ENCODE data around the gene KIF12. TPM values are rescaled to one million over a fixed set of nuclear protein-coding genes. Genes with fewer than 3 reads are reported as not detected.

KIF12 gene
- 0.27 and 0.56 TPM in 2 replicates for polyA plus RNA-seq (2013)

- Histone ChIP-seq H3K14ac (ENCODE audit: low read length) (no peak within 1 kb of the TSS), H4K91ac (ENCODE audit: low read depth, low read length) (no peak within 1 kb of the TSS), H2AFZ (ENCODE audit: insufficient read depth, low read length, poor library complexity) (peak within 1 kb of the TSS; percentile 39), H3K4me3 (ENCODE audit: low read depth, low read length) (peak within 1 kb of the TSS; percentile 64), H3K4me2 (ENCODE audit: low read length) (peak within 1 kb of the TSS; percentile 58), H2BK12ac (ENCODE audit: low read length) (no peak within 1 kb of the TSS), H3K4ac (ENCODE audit: low read depth, low read length) (no peak within 1 kb of the TSS), H4K8ac (ENCODE audit: low read depth, low read length) (no peak within 1 kb of the TSS), H3K9me3 (ENCODE audit: insufficient read depth, low read depth, low read length) (peaks cover 6% of the 10 kb centered on the region), H3K18ac (ENCODE audit: low read length) (no peak within 1 kb of the TSS), H2BK5ac (ENCODE audit: low read depth, low read length, poor library complexity) (no peak within 1 kb of the TSS), H3K4me1 (ENCODE audit: control insufficient read depth in 1 of 2, insufficient read depth in 2 of 2, low read length in 2 of 2) (peaks cover 0 to 2% of the 10 kb centered on the region in 2 experiments), H3K36me3 (ENCODE audit: control insufficient read depth in 1 of 2, insufficient read depth in 2 of 2, low read length in 2 of 2) (no peaks in the 10 kb centered on the region), H3K27me3 (ENCODE audit: insufficient read depth, low read length) (peaks cover 11% of the 10 kb centered on the region), H3K9ac (ENCODE audit: low read length) (no peak within 1 kb of the TSS), H2AK5ac (ENCODE audit: low read length) (no peak within 1 kb of the TSS), H3K27ac (ENCODE audit: low read depth, low read length) (no peak within 1 kb of the TSS), H3K79me1 (ENCODE audit: low read length) (no peaks in the 10 kb centered on the region), H4K12ac (ENCODE audit: low read depth, low read length) (no peak within 1 kb of the TSS), H3K79me2 (ENCODE audit: control insufficient read depth, insufficient read depth, low read length, poor library complexity) (no peaks in the 10 kb centered on the region), H2BK120ac (ENCODE audit: insufficient read depth, low read length, poor library complexity) (no peak within 1 kb of the TSS), H3K23ac (ENCODE audit: low read length) (no peak within 1 kb of the TSS)
- DNase-seq: peak; percentile 54 to 73
- no CpG with 5 or more reads among the region's 32 CpGs for WGBS (ENCODE audit: extremely low coverage, insufficient coverage, insufficient read length)
These were observed at the start of gene KIF12 for GRCh38 chr9:114098936-114099668. KIF12 (minus strand) TSS chr9:114099292; CDS start chr9:114099276, 16 bp downstream.

GRCh38 chr9:114146735-114147134 lies 47.6 kb upstream of the KIF12 start:
- Histone ChIP-seq H4K8ac (ENCODE audit: low read depth, low read length) (no peak overlapping the region), H3K27me3 (ENCODE audit: insufficient read depth, low read length) (peaks cover 3% of the 10 kb centered on the region), H3K36me3 (ENCODE audit: control insufficient read depth in 1 of 2, insufficient read depth in 2 of 2, low read length in 2 of 2) (no peaks in the 10 kb centered on the region), H4K91ac (ENCODE audit: low read depth, low read length) (no peak overlapping the region), H3K27ac (ENCODE audit: low read depth, low read length) (no peak overlapping the region), H2AK5ac (ENCODE audit: low read length) (no peak overlapping the region), H3K4ac (ENCODE audit: low read depth, low read length) (no peak overlapping the region), H2AFZ (ENCODE audit: insufficient read depth, low read length, poor library complexity) (no peak overlapping the region), H2BK5ac (ENCODE audit: low read depth, low read length, poor library complexity) (no peak overlapping the region), H3K14ac (ENCODE audit: low read length) (no peak overlapping the region), H3K4me3 (ENCODE audit: low read depth, low read length) (no peak overlapping the region), H3K9me3 (ENCODE audit: insufficient read depth, low read depth, low read length) (peaks cover 2% of the 10 kb centered on the region), H3K9ac (ENCODE audit: low read length) (no peak overlapping the region), H3K79me1 (ENCODE audit: low read length) (peaks cover 3% of the 10 kb centered on the region), H2BK120ac (ENCODE audit: insufficient read depth, low read length, poor library complexity) (no peak overlapping the region), H3K18ac (ENCODE audit: low read length) (no peak overlapping the region), H3K23ac (ENCODE audit: low read length) (no peak overlapping the region), H3K4me2 (ENCODE audit: low read length) (no peak overlapping the region), H2BK12ac (ENCODE audit: low read length) (no peak overlapping the region), H3K4me1 (ENCODE audit: control insufficient read depth in 1 of 2, insufficient read depth in 2 of 2, low read length in 2 of 2) (peaks cover 9 to 11% of the 10 kb centered on the region in 2 experiments), H3K79me2 (ENCODE audit: control insufficient read depth, insufficient read depth, low read length, poor library complexity) (no peaks in the 10 kb centered on the region), H4K12ac (ENCODE audit: low read depth, low read length) (no peak overlapping the region)
- no CpG with 5 or more reads among the region's 6 CpGs for WGBS (ENCODE audit: extremely low coverage, insufficient coverage, insufficient read length)
- DNase-seq: no peak

GRCh38 chr9:114143234-114143633 lies 44.1 kb upstream of the KIF12 start:
- Histone ChIP-seq H2BK120ac (ENCODE audit: insufficient read depth, low read length, poor library complexity) (no peak overlapping the region), H3K79me1 (ENCODE audit: low read length) (no peaks in the 10 kb centered on the region), H3K4ac (ENCODE audit: low read depth, low read length) (no peak overlapping the region), H3K4me3 (ENCODE audit: low read depth, low read length) (no peak overlapping the region), H3K9ac (ENCODE audit: low read length) (no peak overlapping the region), H2AFZ (ENCODE audit: insufficient read depth, low read length, poor library complexity) (no peak overlapping the region), H2BK12ac (ENCODE audit: low read length) (no peak overlapping the region), H3K27me3 (ENCODE audit: insufficient read depth, low read length) (peaks cover 3% of the 10 kb centered on the region), H3K18ac (ENCODE audit: low read length) (no peak overlapping the region), H3K79me2 (ENCODE audit: control insufficient read depth, insufficient read depth, low read length, poor library complexity) (no peaks in the 10 kb centered on the region), H2AK5ac (ENCODE audit: low read length) (no peak overlapping the region), H3K14ac (ENCODE audit: low read length) (no peak overlapping the region), H3K9me3 (ENCODE audit: insufficient read depth, low read depth, low read length) (peaks cover 2% of the 10 kb centered on the region), H3K23ac (ENCODE audit: low read length) (no peak overlapping the region), H4K12ac (ENCODE audit: low read depth, low read length) (no peak overlapping the region), H4K8ac (ENCODE audit: low read depth, low read length) (no peak overlapping the region), H3K27ac (ENCODE audit: low read depth, low read length) (no peak overlapping the region), H3K4me2 (ENCODE audit: low read length) (no peak overlapping the region), H3K4me1 (ENCODE audit: control insufficient read depth in 1 of 2, insufficient read depth in 2 of 2, low read length in 2 of 2) (peaks cover 3 to 4% of the 10 kb centered on the region in 2 experiments), H3K36me3 (ENCODE audit: control insufficient read depth in 1 of 2, insufficient read depth in 2 of 2, low read length in 2 of 2) (no peaks in the 10 kb centered on the region), H2BK5ac (ENCODE audit: low read depth, low read length, poor library complexity) (no peak overlapping the region), H4K91ac (ENCODE audit: low read depth, low read length) (no peak overlapping the region)
- DNase-seq: no peak
- no CpG with 5 or more reads among the region's 5 CpGs for WGBS (ENCODE audit: extremely low coverage, insufficient coverage, insufficient read length)

GRCh38 chr9:114141553-114142402 lies 42.7 kb upstream of the KIF12 start:
- H3K36me3 ChIP-seq (ENCODE audit: control insufficient read depth in 1 of 2, insufficient read depth in 2 of 2, low read length in 2 of 2): no peaks in the 10 kb centered on the region
- H3K79me2 ChIP-seq (ENCODE audit: control insufficient read depth, insufficient read depth, low read length, poor library complexity): no peaks in the 10 kb centered on the region
- no peak overlapping the region for H2BK12ac ChIP-seq (ENCODE audit: low read length)
- no CpG with 5 or more reads among the region's 7 CpGs for WGBS (ENCODE audit: extremely low coverage, insufficient coverage, insufficient read length)
- no peak overlapping the region for H4K91ac ChIP-seq (ENCODE audit: low read depth, low read length)
- DNase-seq: no peak
- H3K9ac ChIP-seq (ENCODE audit: low read length): no peak overlapping the region
- no peak overlapping the region for H2AFZ ChIP-seq (ENCODE audit: insufficient read depth, low read length, poor library complexity)
- H3K4me1 ChIP-seq (ENCODE audit: control insufficient read depth in 1 of 2, insufficient read depth in 2 of 2, low read length in 2 of 2): peaks cover 3 to 4% of the 10 kb centered on the region in 2 experiments
- no peak overlapping the region for H3K14ac ChIP-seq (ENCODE audit: low read length)
- no peak overlapping the region for H2BK120ac ChIP-seq (ENCODE audit: insufficient read depth, low read length, poor library complexity)
- no peak overlapping the region for H3K4me3 ChIP-seq (ENCODE audit: low read depth, low read length)
- H3K9me3 ChIP-seq (ENCODE audit: insufficient read depth, low read depth, low read length): peaks cover 6% of the 10 kb centered on the region
- no peak overlapping the region for H3K23ac ChIP-seq (ENCODE audit: low read length)
- no peak overlapping the region for H3K4ac ChIP-seq (ENCODE audit: low read depth, low read length)
- H3K18ac ChIP-seq (ENCODE audit: low read length): no peak overlapping the region
- no peak overlapping the region for H3K4me2 ChIP-seq (ENCODE audit: low read length)
- H4K8ac ChIP-seq (ENCODE audit: low read depth, low read length): no peak overlapping the region
- no peak overlapping the region for H2AK5ac ChIP-seq (ENCODE audit: low read length)
- no peak overlapping the region for H2BK5ac ChIP-seq (ENCODE audit: low read depth, low read length, poor library complexity)
- H3K79me1 ChIP-seq (ENCODE audit: low read length): no peaks in the 10 kb centered on the region
- no peak overlapping the region for H3K27ac ChIP-seq (ENCODE audit: low read depth, low read length)
- H4K12ac ChIP-seq (ENCODE audit: low read depth, low read length): no peak overlapping the region
- peaks cover 3% of the 10 kb centered on the region for H3K27me3 ChIP-seq (ENCODE audit: insufficient read depth, low read length)
